ENCODE results near the gene VIL1. TPM values are rescaled to one million over a fixed set of nuclear protein-coding genes. Genes with fewer than 3 reads are reported as not detected.

Gene VIL1
- total and polyA plus RNA-seq, 4 donors, result 0.06 to 0.77 (median 0.15) TPM

GRCh38 chr2:218405086-218405745 is 13.7 kb upstream of the VIL1 start:
- Histone ChIP-seq H3K9me3 (ENCODE audit: control insufficient read depth in 4 of 4, insufficient read depth in 3 of 4, low read length in 3 of 4) (no peaks in the 10 kb centered on the region), H3K9ac (ENCODE audit: insufficient read depth in 1 of 2, low read length in 2 of 2) (peak overlapping the region in 1 of 2 donors; percentile 55), H3K4me3 (no peak overlapping the region), H3K27me3 (ENCODE audit: control insufficient read depth in 3 of 3, insufficient read depth in 3 of 3, low read length in 2 of 3) (no peaks in the 10 kb centered on the region), H3K4me1 (ENCODE audit: control insufficient read depth in 5 of 5, insufficient read depth in 5 of 5, low read length in 5 of 5) (peaks cover 0 to 46% (median 28%) of the 10 kb centered on the region in 5 donors), H3K36me3 (ENCODE audit: control insufficient read depth in 4 of 4, insufficient read depth in 4 of 4, low read length in 4 of 4) (peaks cover 9 to 33% (median 14%) of the 10 kb centered on the region in 4 donors), H3K27ac (ENCODE audit: low read depth in 1 of 2, low read length in 1 of 2) (peak overlapping the region; percentile 74 to 91)
- no peak for ATAC-seq (ENCODE audit: insufficient read depth, low FRiP score)
- DNase-seq, result no peak
- 47 to 51% methylated on average over 8 of the region's 8 CpGs for WGBS, 2 donors
- TF ChIP-seq CTCF (IDR thresholded peaks at IDR 0.05; ENCODE audit: control extremely low read depth, extremely low read depth), result no peak

GRCh38 chr2:218405746-218406208 is 13.1 kb upstream of the VIL1 start:
- Histone ChIP-seq H3K9me3 (ENCODE audit: control insufficient read depth in 4 of 4, insufficient read depth in 3 of 4, low read length in 3 of 4) (no peaks in the 10 kb centered on the region), H3K36me3 (ENCODE audit: control insufficient read depth in 4 of 4, insufficient read depth in 4 of 4, low read length in 4 of 4) (peaks cover 9 to 33% (median 14%) of the 10 kb centered on the region in 4 donors), H3K27me3 (ENCODE audit: control insufficient read depth in 3 of 3, insufficient read depth in 3 of 3, low read length in 2 of 3) (no peaks in the 10 kb centered on the region), H3K4me3 (no peak overlapping the region), H3K9ac (ENCODE audit: insufficient read depth in 1 of 2, low read length in 2 of 2) (peak overlapping the region in 1 of 2 donors; percentile 55), H3K4me1 (ENCODE audit: control insufficient read depth in 5 of 5, insufficient read depth in 5 of 5, low read length in 5 of 5) (peaks cover 0 to 46% (median 28%) of the 10 kb centered on the region in 5 donors), H3K27ac (ENCODE audit: low read depth in 1 of 2, low read length in 1 of 2) (peak overlapping the region; percentile 74 to 91)
- ATAC-seq (ENCODE audit: insufficient read depth, low FRiP score) (no peak), DNase-seq (peak; percentile 51 to 60 (median 54))
- WGBS, 2 donors, result 3 to 4% methylated on average over 15 of the region's 15 CpGs
- TF ChIP-seq CTCF (IDR thresholded peaks at IDR 0.05; ENCODE audit: control extremely low read depth, extremely low read depth), result no peak

GRCh38 chr2:218406209-218406948 is 12.5 kb upstream of the VIL1 start:
- ATAC-seq (ENCODE audit: insufficient read depth, low FRiP score), result peak; percentile 92
- Histone ChIP-seq H3K4me1 (ENCODE audit: control insufficient read depth in 5 of 5, insufficient read depth in 5 of 5, low read length in 5 of 5) (peaks cover 0 to 41% (median 23%) of the 10 kb centered on the region in 5 donors), H3K27ac (ENCODE audit: low read depth in 1 of 2, low read length in 1 of 2) (peak overlapping the region; percentile 76 to 92), H3K36me3 (ENCODE audit: control insufficient read depth in 4 of 4, insufficient read depth in 4 of 4, low read length in 4 of 4) (peaks cover 9 to 32% (median 13%) of the 10 kb centered on the region in 4 donors), H3K4me3 (no peak overlapping the region), H3K27me3 (ENCODE audit: control insufficient read depth in 3 of 3, insufficient read depth in 3 of 3, low read length in 2 of 3) (no peaks in the 10 kb centered on the region), H3K9me3 (ENCODE audit: control insufficient read depth in 4 of 4, insufficient read depth in 3 of 4, low read length in 3 of 4) (no peaks in the 10 kb centered on the region), H3K9ac (ENCODE audit: insufficient read depth in 1 of 2, low read length in 2 of 2) (peak overlapping the region in 1 of 2 donors; percentile 61)
- peak; percentile 98 to 99 (median 98) for DNase-seq
- 0 to 1% methylated on average over 29 to 56 of the region's 56 CpGs for WGBS, 2 donors
- peak; percentile 63 for TF ChIP-seq CTCF (IDR thresholded peaks at IDR 0.05; ENCODE audit: control extremely low read depth, extremely low read depth)

Data from lung (tissue), 12 donors.